WTC11 (cell line): ENCODE data around the gene SYNCRIP. TPM values are rescaled to one million over a fixed set of nuclear protein-coding genes. Genes with fewer than 3 reads are reported as not detected.

Experiments
- ATAC-seq: fragments of 200-7000 bp; cut with Tn5 transposase; 2 replicates; pipeline ENCODE4 v1.10.0; 2021; ENCODE audit warnings: mild to moderate bottlenecking, moderate library complexity
- CTCF ChIA-PET: fragments of 300-600 bp; sonication (Branson Sonifier 250); formaldehyde crosslinking; loops from one replicate; lab custom pipeline; 2021; ENCODE audit warnings: antibody characterized with exemption; lab: Charles Lee
- POLR2A ChIA-PET: fragments of 350-600 bp; sonication (Branson Sonifier 250); formaldehyde crosslinking; loops from one replicate; lab custom pipeline; 2021; ENCODE audit warnings: antibody characterized with exemption; lab: Charles Lee
- DNase-seq: peaks from one replicate; pipeline ENCODE4 v3.0.0; 2021; ENCODE audit warnings: low spot score
- H3K27ac Mint-ChIP-seq: 2 replicates; pipeline ENCODE4 v1.8.0; 2021; ENCODE audit warnings: mixed read lengths
- H3K27me3 Mint-ChIP-seq: 2 replicates; pipeline ENCODE4 v1.8.0; 2021; ENCODE audit warnings: low read depth, mild to moderate bottlenecking, moderate library complexity, mixed read lengths
- H3K36me3 Mint-ChIP-seq: 2 replicates; pipeline ENCODE4 v1.8.0; 2021; ENCODE audit warnings: mixed read lengths
- H3K4me1 Mint-ChIP-seq: 2 replicates; pipeline ENCODE4 v1.8.0; 2022; ENCODE audit warnings: mixed read lengths
- H3K4me3 Mint-ChIP-seq: 2 replicates; pipeline ENCODE4 v1.8.0; 2021; ENCODE audit warnings: mild to moderate bottlenecking, moderate library complexity, mixed read lengths
- H3K9me3 Mint-ChIP-seq: 2 replicates; pipeline ENCODE4 v1.8.0; 2021; ENCODE audit warnings: mixed read lengths
- ARID4B ChIP-seq: sonication (generic); formaldehyde crosslinking; IDR thresholded peaks from 2 replicates; pipeline ENCODE4 v1.8.0; 2023; ENCODE audit warnings: missing genetic modification reagents, mild to moderate bottlenecking, borderline replicate concordance
- ATF3 ChIP-seq: sonication (generic); formaldehyde crosslinking; conservative IDR thresholded peaks from 2 replicates; pipeline ENCODE4 v1.8.1; 2022; ENCODE audit warnings: mild to moderate bottlenecking, missing genetic modification reagents
- ATF6 ChIP-seq: sonication (generic); formaldehyde crosslinking; IDR thresholded peaks from 2 replicates; pipeline ENCODE4 v1.8.1; 2023; ENCODE audit warnings: mild to moderate bottlenecking, missing genetic modification reagents
- CBFB ChIP-seq: sonication (generic); formaldehyde crosslinking; IDR thresholded peaks from 2 replicates; pipeline ENCODE4 v1.8.1; 2022; ENCODE audit warnings: mild to moderate bottlenecking, low read depth, missing genetic modification reagents
- CREB1 ChIP-seq: sonication (generic); formaldehyde crosslinking; IDR thresholded peaks from 2 replicates; pipeline ENCODE4 v1.8.0; 2023; ENCODE audit warnings: mild to moderate bottlenecking, missing genetic modification reagents
- E2F1 ChIP-seq: sonication (generic); formaldehyde crosslinking; IDR thresholded peaks from 2 replicates; pipeline ENCODE4 v1.8.0; 2022; ENCODE audit warnings: mild to moderate bottlenecking, missing genetic modification reagents
- E2F4 ChIP-seq: sonication (generic); formaldehyde crosslinking; IDR thresholded peaks from 2 replicates; pipeline ENCODE4 v1.8.1; 2022; ENCODE audit warnings: low read depth, mild to moderate bottlenecking, moderate library complexity, missing genetic modification reagents, borderline replicate concordance
- EMX1 ChIP-seq: fragments of 250-450 bp; sonication (Bioruptor Pico); IDR thresholded peaks from 2 replicates; pipeline ENCODE4 v1.8.0; 2021; ENCODE audit warnings: mild to moderate bottlenecking
- GTF2I ChIP-seq: fragments of 250-450 bp; sonication (Bioruptor Pico); conservative IDR thresholded peaks from 2 replicates; pipeline ENCODE4 v1.4.0; 2021; ENCODE audit warnings: mild to moderate bottlenecking
- JUN ChIP-seq: sonication (generic); formaldehyde crosslinking; IDR thresholded peaks from 2 replicates; pipeline ENCODE4 v1.8.0; 2023; ENCODE audit warnings: mild to moderate bottlenecking, missing genetic modification reagents
- KAT7 ChIP-seq: sonication (generic); formaldehyde crosslinking; IDR thresholded peaks from 2 replicates; pipeline ENCODE4 v1.8.1; 2023; ENCODE audit warnings: missing genetic modification reagents, mild to moderate bottlenecking, borderline replicate concordance
- OVOL2 ChIP-seq: fragments of 250-450 bp; sonication (Bioruptor Pico); IDR thresholded peaks from 2 replicates; pipeline ENCODE4 v1.9.0; 2021; ENCODE audit warnings: mild to moderate bottlenecking, borderline replicate concordance
- PRRX2 ChIP-seq: fragments of 250-450 bp; sonication (Bioruptor Pico); IDR thresholded peaks from 2 replicates; pipeline ENCODE4 v1.8.0; 2021; ENCODE audit warnings: mild to moderate bottlenecking
- RELA ChIP-seq: sonication (generic); formaldehyde crosslinking; IDR thresholded peaks from 2 replicates; pipeline ENCODE4 v1.8.1; 2022; ENCODE audit warnings: missing genetic modification reagents, mild to moderate bottlenecking, borderline replicate concordance
- SP1 ChIP-seq: sonication (generic); formaldehyde crosslinking; conservative IDR thresholded peaks from 2 replicates; pipeline ENCODE4 v1.8.1; 2022; ENCODE audit warnings: missing genetic modification reagents
- TCF7 ChIP-seq: sonication (generic); formaldehyde crosslinking; IDR thresholded peaks from 2 replicates; pipeline ENCODE4 v1.8.0; 2022; ENCODE audit warnings: mild to moderate bottlenecking, low read depth, missing genetic modification reagents, moderate library complexity
- TEAD1 ChIP-seq: sonication (generic); formaldehyde crosslinking; IDR thresholded peaks from 2 replicates; pipeline ENCODE4 v1.8.0; 2022; ENCODE audit warnings: mild to moderate bottlenecking, missing genetic modification reagents
- ZBTB43 ChIP-seq: sonication (generic); formaldehyde crosslinking; IDR thresholded peaks from 2 replicates; pipeline ENCODE4 v1.8.1; 2023; ENCODE audit warnings: mild to moderate bottlenecking, missing genetic modification reagents
- ZNF532 ChIP-seq: fragments of 250-450 bp; sonication (Bioruptor Pico); IDR thresholded peaks from 2 replicates; pipeline ENCODE4 v1.9.0; 2021; ENCODE audit warnings: mild to moderate bottlenecking, borderline replicate concordance
- ZSCAN18 ChIP-seq: fragments of 250-450 bp; sonication (Bioruptor Pico); IDR thresholded peaks from 2 replicates; pipeline ENCODE4 v2.1.2; 2022; ENCODE audit warnings: mild to moderate bottlenecking, moderate library complexity
- total RNA-seq: library from RNA; stranded (reverse); gene quantifications from 3 replicates; pipeline ENCODE4 v1.2.3, GENCODE V29; 2021

SYNCRIP gene
- total RNA-seq, 1 experiment from 2014 or later = 150 TPM

GRCh38 chr6:85678026-85678601, 35.4 kb upstream of the SYNCRIP start:
- H3K4me1 Mint-ChIP-seq = peaks cover 50% of the 10 kb centered on the region
- CTCF ChIA-PET = interaction anchor here (2.1 kb wide), 1 partner anchor 35 kb away, joined by 7 read pairs; the partner anchor contains the start of gene SYNCRIP
- peak; percentile 86; the same call in 1 of the 2 replicates for TF ChIP-seq PRRX2 (CRISPR knock-in tag)
- TF ChIP-seq ZNF532 (CRISPR knock-in tag) = peak; percentile 73; the same call in 1 of the 2 replicates
- 0 out of 2 replicates have a peak, but pooled peaks have one; percentile 52 for TF ChIP-seq ATF3 (CRISPR knock-in tag)
- TF ChIP-seq TCF7 = 0 out of 2 replicates have a peak, but pooled peaks have one; percentile 45
- TF ChIP-seq ZBTB43 (CRISPR knock-in tag) = 0 out of 2 replicates have a peak, but pooled peaks have one; percentile 80
- no peak for TF ChIP-seq E2F4 (CRISPR knock-in tag)
- no peak for TF ChIP-seq ATF6 (CRISPR knock-in tag)
- TF ChIP-seq OVOL2 (CRISPR knock-in tag) = no peak
- TF ChIP-seq TEAD1 (CRISPR knock-in tag) = 0 out of 2 replicates have a peak, but pooled peaks have one; percentile 70
- TF ChIP-seq JUN (CRISPR knock-in tag) = no peak
- no peak for TF ChIP-seq CBFB (CRISPR knock-in tag)
- peak; percentile 69; the same call in 1 of the 2 replicates for TF ChIP-seq EMX1 (CRISPR knock-in tag)
- no peak; the same call in 1 of the 2 replicates for TF ChIP-seq GTF2I (CRISPR knock-in tag)
- TF ChIP-seq CREB1 = no peak
- no peak for TF ChIP-seq SP1 (CRISPR knock-in tag)
- no peak for TF ChIP-seq E2F1 (CRISPR knock-in tag)
- TF ChIP-seq ZSCAN18 (CRISPR knock-in tag) = no peak
- no peak for TF ChIP-seq RELA (CRISPR knock-in tag)
- TF ChIP-seq ARID4B (CRISPR knock-in tag) = peak; percentile 84; the same call in 1 of the 2 replicates
- no peak for TF ChIP-seq KAT7

More at GRCh38 chr6:85678026-85678601, 35.4 kb upstream of the SYNCRIP start:
- Mint-ChIP-seq H3K9me3 (peaks cover 7% of the 10 kb centered on the region), H3K27ac (peak overlapping the region; percentile 91), H3K36me3 (peaks cover 61% of the 10 kb centered on the region), H3K4me3 (peak overlapping the region; percentile 96), H3K27me3 (peaks cover 3% of the 10 kb centered on the region; the same call in 1 of the 2 replicates)
- DNase-seq = no peak
- ATAC-seq = no peak
- POLR2A ChIA-PET = interaction anchor here (0.6 to 3.0 kb wide), 17 partner anchors 8 to 1731 kb away, joined by 3 to 102 read pairs (median 5); partner anchors contain the start of genes NT5E, SNX14 and SYNCRIP
